H1 (cell line): ENCODE measurements around the gene CCDC91. TPM values are rescaled to one million over a fixed set of nuclear protein-coding genes. Genes with fewer than 3 reads are reported as not detected.

ENCODE experiments used
- CTCF ChIA-PET: fragments of 300-600 bp; sonication (Branson Sonifier 250); formaldehyde crosslinking; loops from one replicate; lab custom pipeline; 2021; ENCODE audit not compliant: partially characterized antibody; lab: Charles Lee
- POLR2A ChIA-PET: fragments of 300-600 bp; sonication (Branson Sonifier 250); formaldehyde crosslinking; loops from one replicate; lab custom pipeline; 2021; ENCODE audit warnings: inconsistent platforms; ENCODE audit not compliant: partially characterized antibody; lab: Charles Lee
- DNase-seq, 2 experiments: peaks; one replicate each; pipeline versions ENCODE4 v3.0.0 to v3.0.0-alpha.2; 2010 to 2022; ENCODE audit warnings: low spot score in 2 of 2, low read depth in 1 of 2, mixed read lengths in 1 of 2
- FAIRE-seq: peaks from 2 replicates; lab custom pipeline; 2011; peaks lifted over from hg19 to GRCh38; lab: Jason Lieb, UNC
- H2AFZ ChIP-seq: 2 replicates; pipeline ENCODE4 v1.8.1; 2012; ENCODE audit warnings: low read length, inconsistent platforms
- H2AK5ac ChIP-seq: 2 replicates; pipeline ENCODE4 v1.6.1; 2013; ENCODE audit warnings: low read depth, low read length
- H2BK120ac ChIP-seq: replicated peaks from 2 replicates; pipeline ENCODE3; 2013; ENCODE audit warnings: low read depth, low read length, inconsistent platforms
- H2BK12ac ChIP-seq: 2 replicates; pipeline ENCODE4 v1.6.1; 2013; ENCODE audit warnings: low read depth, low read length
- H2BK15ac ChIP-seq: 2 replicates; pipeline ENCODE4 v1.6.1; 2013; ENCODE audit warnings: low read length
- H2BK20ac ChIP-seq: 2 replicates; pipeline ENCODE4 v1.6.1; 2013; ENCODE audit warnings: low read length
- H2BK5ac ChIP-seq: 2 replicates; pipeline ENCODE4 v1.6.1; 2013; ENCODE audit warnings: low read depth, low read length
- H3K14ac ChIP-seq: 2 replicates; pipeline ENCODE4 v1.6.1; 2013; ENCODE audit warnings: inconsistent platforms; ENCODE audit not compliant: insufficient read length
- H3K18ac ChIP-seq: 2 replicates; pipeline ENCODE4 v1.6.1; 2013; ENCODE audit warnings: low read length; ENCODE audit errors: extremely low read depth
- H3K23ac ChIP-seq: 2 replicates; pipeline ENCODE4 v1.6.1; 2013; ENCODE audit warnings: inconsistent platforms; ENCODE audit not compliant: insufficient read length
- H3K23me2 ChIP-seq: 2 replicates; pipeline ENCODE4 v1.6.1; 2013; ENCODE audit warnings: low read depth, low read length
- H3K27ac ChIP-seq: 2 replicates; pipeline ENCODE4 v1.6.1; 2011; ENCODE audit warnings: low read depth, low read length, inconsistent platforms
- H3K27me3 ChIP-seq, 4 experiments: replicated peaks in 1 of 4; 1 replicate in 1 of 4; 2 replicates in 3 of 4; pipeline versions ENCODE4 v1.6.1 to v1.8.1; 2011 to 2013; ENCODE audit warnings: low read length in 3 of 4, mild to moderate bottlenecking in 3 of 4, inconsistent platforms in 2 of 4, mixed read lengths in 2 of 4, moderate library complexity in 1 of 4; ENCODE audit not compliant: control insufficient read depth in 3 of 4, insufficient read depth in 3 of 4; ENCODE audit errors: extremely low read depth in 1 of 4
- H3K36me3 ChIP-seq, 4 experiments: 2 replicates each; pipeline versions ENCODE4 v1.6.1 to v1.8.1; 2011 to 2013; ENCODE audit warnings: mild to moderate bottlenecking in 4 of 4, low read length in 3 of 4, moderate library complexity in 2 of 4, control low read depth in 1 of 4, inconsistent platforms in 1 of 4; ENCODE audit not compliant: insufficient read depth in 4 of 4, control insufficient read depth in 2 of 4
- H3K4ac ChIP-seq: replicated peaks from 2 replicates; pipeline ENCODE3; 2013; ENCODE audit warnings: low read length, low read depth, mixed read lengths, inconsistent platforms; ENCODE audit not compliant: insufficient read length
- H3K4me1 ChIP-seq, 4 experiments: replicated peaks in 1 of 4; 1 replicate in 1 of 4; 2 replicates in 3 of 4; pipeline versions ENCODE4 v1.6.1 to v1.8.1; 2011 to 2013; ENCODE audit warnings: low read length in 3 of 4, inconsistent platforms in 2 of 4, mixed read lengths in 1 of 4; ENCODE audit not compliant: insufficient read depth in 4 of 4, control insufficient read depth in 3 of 4
- H3K4me2 ChIP-seq, 2 experiments: 2 replicates each; pipeline versions ENCODE4 v1.6.1 to v1.8.1; 2011 to 2013; ENCODE audit warnings: low read depth in 2 of 2, low read length in 2 of 2, control low read depth in 1 of 2, inconsistent platforms in 1 of 2, mild to moderate bottlenecking in 1 of 2; ENCODE audit not compliant: insufficient read depth in 1 of 2
- H3K4me3 ChIP-seq, 4 experiments: fragments of 200-600, 300-600 bp in 1 of 4; sonication (generic), shearing (Covaris generic), sonication (Bioruptor Twin) in 1 of 4; 2 replicates each; pipeline versions ENCODE4 v1.5.1 to v1.8.1; 2011 to 2016; ENCODE audit warnings: low read length in 4 of 4, low read depth in 3 of 4, control low read depth in 2 of 4, inconsistent platforms in 2 of 4, mild to moderate bottlenecking in 2 of 4, mixed read lengths in 1 of 4, moderate library complexity in 1 of 4; ENCODE audit not compliant: insufficient read depth in 2 of 4; ENCODE audit errors: extremely low read depth in 1 of 4
- H3K56ac ChIP-seq: replicated peaks from 2 replicates; pipeline ENCODE3; 2013; ENCODE audit warnings: low read depth, mild to moderate bottlenecking, mixed read lengths, low read length, inconsistent platforms; ENCODE audit not compliant: insufficient read length
- H3K79me1 ChIP-seq: 2 replicates; pipeline ENCODE4 v1.6.1; 2013; ENCODE audit warnings: low read depth, low read length, control low read depth
- H3K79me2 ChIP-seq, 2 experiments: 2 replicates each; pipeline versions ENCODE4 v1.6.1 to v1.8.1; 2012 to 2013; ENCODE audit warnings: low read length in 2 of 2, mild to moderate bottlenecking in 2 of 2, inconsistent platforms in 1 of 2; ENCODE audit not compliant: insufficient read depth in 2 of 2, control insufficient read depth in 1 of 2
- H3K9ac ChIP-seq, 4 experiments: replicated peaks in 1 of 4; 1 replicate in 1 of 4; 2 replicates in 3 of 4; pipeline versions ENCODE4 v1.6.1 to v1.8.1; 2011 to 2013; ENCODE audit warnings: low read depth in 3 of 4, low read length in 3 of 4, control low read depth in 2 of 4, mild to moderate bottlenecking in 2 of 4, moderate library complexity in 2 of 4, inconsistent platforms in 1 of 4; ENCODE audit errors: extremely low read depth in 1 of 4
- H3K9me3 ChIP-seq, 2 experiments: 2 replicates each; pipeline versions ENCODE4 v1.6.1 to v1.8.1; 2012 to 2013; ENCODE audit warnings: mild to moderate bottlenecking in 2 of 2, moderate library complexity in 2 of 2, control low read depth in 1 of 2, inconsistent platforms in 1 of 2, low read depth in 1 of 2, low read length in 1 of 2, mixed read lengths in 1 of 2; ENCODE audit not compliant: insufficient read depth in 2 of 2
- H4K20me1 ChIP-seq, 2 experiments: replicated peaks in 1 of 2; 2 replicates each; pipeline versions ENCODE3 to v1.8.1; 2011 to 2013; ENCODE audit warnings: inconsistent platforms in 2 of 2, low read length in 2 of 2, mild to moderate bottlenecking in 1 of 2; ENCODE audit not compliant: insufficient read depth in 2 of 2, control insufficient read depth in 1 of 2
- H4K5ac ChIP-seq: 2 replicates; pipeline ENCODE4 v1.6.1; 2013; ENCODE audit warnings: low read length, low read depth, mixed read lengths, inconsistent platforms; ENCODE audit not compliant: insufficient read length
- H4K8ac ChIP-seq: 2 replicates; pipeline ENCODE4 v1.8.0; 2013; ENCODE audit warnings: mild to moderate bottlenecking, moderate library complexity, low read length, inconsistent platforms; ENCODE audit not compliant: insufficient read depth; ENCODE audit errors: extremely low read depth
- H4K91ac ChIP-seq: replicated peaks from 2 replicates; pipeline ENCODE3; 2013; ENCODE audit warnings: low read length, mixed read lengths, inconsistent platforms; ENCODE audit not compliant: insufficient read length
- ZNF274 ChIP-seq: IDR thresholded peaks from 2 replicates; pipeline ENCODE4 v1.7.0; 2012; ENCODE audit warnings: low read length, borderline replicate concordance; ENCODE audit errors: extremely low read depth
- WGBS, 2 experiments: shearing (Covaris generic) in 1 of 2; methylation state at CpG; one replicate each; pipeline versions ENCODE4 v1.1.6 to v1.1.7; 2013 to 2015; ENCODE audit warnings: low lambda C conversion rate in 2 of 2, mixed read lengths in 2 of 2, inconsistent platforms in 1 of 2, low coverage in 1 of 2, missing lambda C conversion rate in 1 of 2; ENCODE audit not compliant: insufficient replicate concordance in 2 of 2, insufficient coverage in 1 of 2, insufficient read length in 1 of 2; ENCODE audit errors: extremely low coverage in 1 of 2, missing lambda C conversion rate in 1 of 2; 5-methylcytosine and 5-hydroxymethylcytosine counted together
- polyA plus RNA-seq, 7 experiments: library from polyadenylated mRNA; depleted of rRNA in 3 of 7; stranded (reverse) in 5 of 7; unstranded in 2 of 7; fragments of >200 nt in 5 of 7; fragments of 200-250 nt in 2 of 7; gene quantifications; 1 replicate in 5 of 7; 2 replicates in 1 of 7; 4 replicates in 1 of 7; pipeline versions ENCODE4 v1.2.1 to v1.2.3, GENCODE V29; 2011 to 2013; ENCODE audit warnings: missing spikeins in 2 of 7, mixed read lengths in 2 of 7
- total RNA-seq: library from RNA; stranded (reverse); fragmentation: NEBNext Ultra II Directional; extraction: Animal tissue kit (Norgen Biotek cat#: 25700); gene quantifications from 2 replicates; pipeline ENCODE4 v1.2.1, GENCODE V29; 2021

CCDC91 gene
- total and polyA plus RNA-seq, 2 of the 8 experiments (the other 6 are each of a cell fraction or from before 2014, with no cell fraction given): 8.6 to 23.1 TPM

DNA sequence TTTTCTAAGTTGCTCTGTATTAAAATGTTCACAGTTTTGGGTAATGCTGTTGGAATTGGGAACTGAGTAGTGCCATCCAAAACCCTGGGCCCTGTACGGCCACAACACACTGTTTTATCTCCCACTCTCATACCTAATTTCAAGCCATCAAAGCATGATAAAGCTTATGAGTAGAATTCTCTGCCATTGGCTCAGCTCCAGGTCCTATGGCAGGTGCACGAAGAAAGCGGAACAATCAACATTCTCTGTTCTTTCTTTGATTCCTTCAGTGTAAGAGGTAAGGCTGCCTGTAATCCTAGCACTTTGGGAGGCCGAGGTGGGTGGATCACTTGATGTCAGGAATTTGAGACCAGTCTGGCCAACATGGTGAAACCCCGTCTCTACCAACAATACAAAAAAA lies 394.9 kb downstream of the CCDC91 start:
- H3K79me1 ChIP-seq: no peaks in the 10 kb centered on the region
- H3K18ac ChIP-seq: no peak overlapping the region
- H2AK5ac ChIP-seq: no peak overlapping the region
- no peaks in the 10 kb centered on the region for H3K79me2 ChIP-seq
- no peak overlapping the region for H4K5ac ChIP-seq
- no peak overlapping the region for H3K4me3 ChIP-seq
- H3K9me3 ChIP-seq: 0 out of 4 replicates have a peak, but pooled peaks cover 0 to 2% of the 10 kb centered on the region in 2 experiments
- H3K4me2 ChIP-seq: no peak overlapping the region
- no peaks in the 10 kb centered on the region for H3K4me1 ChIP-seq
- no peaks in the 10 kb centered on the region for H3K36me3 ChIP-seq
- no peak overlapping the region for H3K27ac ChIP-seq
- H3K14ac ChIP-seq: no peak overlapping the region
- H2BK5ac ChIP-seq: no peak overlapping the region
- FAIRE-seq (no peak), DNase-seq (no peak)
- no peak overlapping the region for H3K9ac ChIP-seq
- ChIA-PET POLR2A (no interaction called here), CTCF (interaction anchor here (0.6 to 1.7 kb wide), 7 partner anchors 9 to 205 kb away, joined by 3 to 6 read pairs (median 3); no protein-coding TSS in a partner anchor)
- no peak overlapping the region for H3K23ac ChIP-seq
- H3K23me2 ChIP-seq: no peaks in the 10 kb centered on the region
- H3K27me3 ChIP-seq: no peaks in the 10 kb centered on the region
- H3K56ac ChIP-seq: no peak overlapping the region
- no peak overlapping the region for H2BK15ac ChIP-seq
- 94% methylated on average over 5 of the region's 5 CpGs; no CpG with 5 or more reads in 1 of the 2 experiments for WGBS, 2 experiments
- no peak overlapping the region for H2BK12ac ChIP-seq
- no peak overlapping the region for H4K8ac ChIP-seq
- no peak overlapping the region for H2AFZ ChIP-seq
- H4K20me1 ChIP-seq: no peaks in the 10 kb centered on the region
- TF ChIP-seq ZNF274: no peak
- no peak overlapping the region for H3K4ac ChIP-seq
- H4K91ac ChIP-seq: no peak overlapping the region
- no peak overlapping the region for H2BK20ac ChIP-seq
- H2BK120ac ChIP-seq: no peak overlapping the region
